Head of caudate nucleus (tissue), 42 donors: ENCODE measurements around the gene JAKMIP2.
"Not testable (repeated sequence)": the region's sequence is repeated elsewhere in the genome, so short reads cannot be mapped to it uniquely, and the experiment has no call there.

ENCODE experiments used
- DNase-seq, 42 donors: peaks; one replicate each; pipeline versions ENCODE4 v3.0.0 to v3.0.0-alpha.2; 2020 to 2021; ENCODE audit warnings: mixed read lengths in 7 of 42
- intact Hi-C: fragments of 100-400 bp; cut with DNase I; formaldehyde crosslinking; loops from one replicate; pipeline ENCODE4 v1.15.0; 2022

The JAKMIP2 gene

DNA sequence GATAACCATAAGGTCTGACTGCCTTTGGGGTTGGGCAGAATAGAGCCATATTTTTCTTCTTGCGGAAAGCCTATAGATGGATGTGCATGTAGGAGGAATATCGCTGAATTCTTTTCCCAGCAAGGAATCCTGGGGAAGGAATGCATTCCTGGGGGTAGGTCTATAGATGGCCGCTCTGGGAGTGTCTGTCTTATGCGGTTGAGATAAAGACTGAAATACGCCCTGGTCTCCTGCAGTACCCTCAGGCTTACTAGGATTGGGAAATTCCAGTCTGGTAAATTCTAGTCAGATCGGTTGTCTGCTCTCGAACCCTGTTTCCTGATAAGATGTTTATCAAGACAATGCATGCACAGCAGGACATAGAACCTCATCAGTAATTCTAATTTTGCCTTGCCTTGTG, 202.1 kb downstream of the JAKMIP2 start:
- intact Hi-C loops: not testable (repeated sequence)

GRCh38 chr5:147578228-147579024, 204.1 kb downstream of the JAKMIP2 start:
- DNase-seq: peak in 4 of 42 donors; percentile 4 to 52 (median 30)
- intact Hi-C loops: loop anchor here (5.0 kb wide), 1 partner anchor 126 kb away; no protein-coding TSS in a partner anchor

More for the DNA sequence above, 202.1 kb downstream of the JAKMIP2 start:
- DNase-seq: not testable (repeated sequence)

DNA sequence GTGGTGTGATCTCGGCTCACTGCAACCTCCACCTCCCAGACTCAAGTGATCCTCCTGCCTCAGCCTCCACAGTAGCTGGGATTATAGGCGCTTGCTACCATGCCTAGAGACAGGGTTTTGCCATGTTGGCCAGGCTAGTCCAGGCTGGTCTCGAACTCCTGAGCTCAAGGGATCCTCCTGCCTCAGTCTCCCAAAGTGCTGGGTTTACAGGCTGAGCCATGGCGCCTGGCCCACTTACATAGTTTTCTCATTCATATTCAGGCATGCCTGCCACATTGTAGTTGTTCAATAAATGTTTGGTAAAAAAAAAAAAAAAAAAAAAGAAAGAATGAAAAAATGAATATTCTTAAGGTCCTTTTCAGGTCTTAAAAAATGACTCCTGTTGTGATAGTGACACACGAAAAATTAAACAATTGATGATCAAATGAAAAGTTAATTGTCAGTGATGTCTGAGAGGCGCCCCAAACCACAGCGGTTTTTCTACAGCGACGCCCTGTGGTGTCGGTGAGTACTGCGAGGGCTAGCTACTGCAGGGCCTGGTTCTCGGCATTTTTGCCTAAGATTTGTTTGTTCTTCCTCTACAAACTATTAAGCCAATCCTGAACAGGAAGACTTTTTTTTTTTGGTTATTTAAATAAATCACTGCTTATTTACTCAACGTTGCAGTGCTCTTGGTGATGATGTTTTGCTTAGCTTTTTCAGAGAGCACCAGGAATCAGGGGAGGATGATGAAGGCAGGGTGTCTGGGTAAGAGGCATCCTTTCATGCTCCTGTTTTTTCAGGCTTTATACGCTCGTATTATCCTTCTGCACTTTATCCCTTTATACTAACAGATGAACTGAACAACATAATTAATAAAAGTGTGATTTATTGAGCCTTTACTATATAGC, 205.6 kb downstream of the JAKMIP2 start:
- DNase-seq: peak in 41 of 42 donors; percentile 16 to 85 (median 66)
- intact Hi-C loops: loop anchor here (5.0 kb wide), 1 partner anchor 125 kb away; no protein-coding TSS in a partner anchor

- intact Hi-C loops: loop anchor here (5.0 kb wide), 1 partner anchor 123 kb away; no protein-coding TSS in a partner anchor
- DNase-seq: no peak
These were observed 206.9 kb downstream of the JAKMIP2 start for GRCh38 chr5:147575598-147575997.

DNA sequence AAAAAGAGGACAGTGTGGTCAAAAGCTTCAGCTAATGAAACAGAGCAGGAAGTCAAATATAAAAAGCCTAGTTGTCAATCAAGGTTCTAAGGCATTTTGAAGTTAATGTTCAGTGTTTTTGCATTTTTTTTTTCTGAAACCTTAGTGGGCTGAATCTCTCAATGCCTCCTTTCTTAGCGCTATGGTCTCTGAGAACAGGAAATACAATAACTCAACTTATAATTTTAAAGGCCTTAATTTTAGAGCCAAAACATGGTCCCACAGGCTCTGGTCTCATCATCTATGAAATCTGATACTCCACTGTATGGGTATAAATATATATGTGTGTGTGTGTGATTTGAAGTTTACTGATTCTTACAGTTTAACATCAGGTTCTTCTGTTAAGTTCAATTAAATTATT, 209.3 kb downstream of the JAKMIP2 start:
- intact Hi-C loops: no loop called here
- DNase-seq: no peak

DNA sequence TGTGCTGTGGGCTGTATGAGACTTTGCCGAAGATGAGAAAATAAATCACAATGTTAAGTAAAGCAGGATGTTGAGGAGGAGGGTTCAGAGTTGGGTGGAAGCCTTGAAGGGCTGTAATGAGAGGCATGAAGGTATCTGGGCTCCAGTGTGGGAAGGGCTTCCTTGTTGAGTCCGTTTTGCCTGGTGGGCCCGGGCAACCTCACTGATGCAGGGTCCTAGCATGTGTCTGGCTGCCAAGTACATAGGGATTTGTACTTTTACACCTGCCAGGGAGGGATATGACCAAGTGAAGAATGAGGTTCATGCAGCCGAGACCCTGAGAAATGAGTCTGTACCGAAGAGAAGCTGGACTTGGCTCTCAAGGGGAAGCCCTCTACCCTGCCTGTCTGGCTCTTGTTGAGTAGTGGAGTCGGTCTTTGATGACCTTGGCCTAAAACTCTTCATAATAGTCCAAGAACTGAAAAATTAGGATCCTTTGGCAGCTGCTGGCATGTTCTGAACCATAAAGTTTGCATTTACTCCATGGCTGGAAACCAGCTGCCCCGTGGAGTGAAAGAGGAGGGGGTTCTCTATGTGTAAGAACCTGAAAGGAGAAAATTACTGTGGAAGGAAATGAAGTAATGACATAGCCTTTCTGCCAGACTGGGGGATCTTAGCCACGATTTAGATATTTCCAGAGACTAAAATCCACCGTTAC, 213.7 kb downstream of the JAKMIP2 start:
- no peak for DNase-seq
- intact Hi-C loops: loop anchor here (10.0 kb wide), 1 partner anchor 344 kb away; no protein-coding TSS in a partner anchor

- intact Hi-C loops: loop anchor here (10.0 kb wide), 1 partner anchor 343 kb away; no protein-coding TSS in a partner anchor
- no peak for DNase-seq
These were observed 214.5 kb downstream of the JAKMIP2 start for GRCh38 chr5:147567917-147568598.

GRCh38 chr5:147565524-147565923, 217.0 kb downstream of the JAKMIP2 start:
- intact Hi-C loops: loop anchor here (10.0 kb wide), 1 partner anchor 341 kb away; no protein-coding TSS in a partner anchor
- no peak for DNase-seq

- no peak for DNase-seq
- intact Hi-C loops: loop anchor here (10.0 kb wide), 1 partner anchor 339 kb away; no protein-coding TSS in a partner anchor
These were observed 218.4 kb downstream of the JAKMIP2 start for GRCh38 chr5:147564124-147564486.

DNA sequence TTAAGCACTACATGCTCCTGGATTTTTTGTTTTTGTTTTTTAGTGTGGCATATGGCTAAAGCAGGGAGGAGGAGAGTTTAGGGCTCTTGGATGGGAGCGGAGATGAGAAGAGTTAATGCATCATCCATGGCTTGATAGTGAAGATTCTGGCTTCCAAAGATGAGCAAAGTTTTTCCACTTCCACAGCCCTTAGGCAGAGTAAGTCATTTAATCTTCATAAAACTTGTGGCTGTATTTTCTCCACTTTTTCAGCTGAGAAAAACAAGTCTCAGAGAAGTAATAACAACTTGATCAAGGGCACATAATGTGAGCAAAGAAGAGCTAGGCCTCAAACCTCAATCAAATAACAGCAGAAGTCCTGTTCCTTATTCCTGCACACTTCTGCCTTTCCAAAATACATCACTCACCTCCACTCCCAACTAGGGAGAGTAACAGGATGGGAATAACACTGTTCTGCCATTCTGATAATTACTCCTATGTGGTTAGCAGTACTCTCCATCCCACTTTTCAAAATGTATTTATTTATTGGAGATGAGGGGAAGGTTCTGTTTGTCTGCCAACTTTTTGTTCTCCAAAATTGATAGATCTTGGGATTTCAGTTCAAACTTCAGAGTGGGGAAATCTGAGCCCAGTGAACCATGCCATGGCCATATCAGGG, 218.9 kb downstream of the JAKMIP2 start:
- intact Hi-C loops: loop anchor here (10.0 kb wide), 1 partner anchor 339 kb away; no protein-coding TSS in a partner anchor
- no peak for DNase-seq

GRCh38 chr5:147561435-147561834, 221.1 kb downstream of the JAKMIP2 start:
- intact Hi-C loops: loop anchor here (10.0 kb wide), 1 partner anchor 337 kb away; no protein-coding TSS in a partner anchor
- no peak for DNase-seq

GRCh38 chr5:147560718-147561331, 221.7 kb downstream of the JAKMIP2 start:
- intact Hi-C loops: loop anchor here (10.0 kb wide), 1 partner anchor 336 kb away; no protein-coding TSS in a partner anchor

GRCh38 chr5:147559749-147560148, 222.8 kb downstream of the JAKMIP2 start:
- intact Hi-C loops: loop anchor here (10.0 kb wide), 2 partner anchors 95 to 335 kb away; no protein-coding TSS in a partner anchor
- DNase-seq: no peak

More at GRCh38 chr5:147560718-147561331, 221.7 kb downstream of the JAKMIP2 start:
- no peak for DNase-seq

DNA sequence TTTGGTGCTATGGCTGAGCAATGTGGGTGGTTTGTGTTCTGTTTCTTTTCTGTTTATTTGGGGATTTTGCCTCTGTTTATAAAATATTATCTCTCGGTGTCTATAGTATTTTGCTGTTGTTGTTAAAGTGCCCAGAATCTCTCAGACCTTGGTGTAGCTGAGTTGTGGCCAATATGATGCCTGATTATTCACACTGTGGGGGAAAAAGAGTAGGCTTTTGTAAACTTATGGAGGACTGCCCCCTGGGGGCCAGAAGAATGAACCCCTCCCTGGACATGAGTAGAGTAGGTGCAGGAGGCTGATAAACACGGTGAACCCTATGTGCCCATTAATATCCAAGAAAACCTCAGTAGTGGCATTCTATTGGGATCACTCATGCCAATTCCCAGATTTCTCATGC, 223.7 kb downstream of the JAKMIP2 start:
- peak in 28 of 42 donors; percentile 4 to 69 (median 34) for DNase-seq
- intact Hi-C loops: loop anchor here (10.0 kb wide), 1 partner anchor 94 kb away; no protein-coding TSS in a partner anchor

DNA sequence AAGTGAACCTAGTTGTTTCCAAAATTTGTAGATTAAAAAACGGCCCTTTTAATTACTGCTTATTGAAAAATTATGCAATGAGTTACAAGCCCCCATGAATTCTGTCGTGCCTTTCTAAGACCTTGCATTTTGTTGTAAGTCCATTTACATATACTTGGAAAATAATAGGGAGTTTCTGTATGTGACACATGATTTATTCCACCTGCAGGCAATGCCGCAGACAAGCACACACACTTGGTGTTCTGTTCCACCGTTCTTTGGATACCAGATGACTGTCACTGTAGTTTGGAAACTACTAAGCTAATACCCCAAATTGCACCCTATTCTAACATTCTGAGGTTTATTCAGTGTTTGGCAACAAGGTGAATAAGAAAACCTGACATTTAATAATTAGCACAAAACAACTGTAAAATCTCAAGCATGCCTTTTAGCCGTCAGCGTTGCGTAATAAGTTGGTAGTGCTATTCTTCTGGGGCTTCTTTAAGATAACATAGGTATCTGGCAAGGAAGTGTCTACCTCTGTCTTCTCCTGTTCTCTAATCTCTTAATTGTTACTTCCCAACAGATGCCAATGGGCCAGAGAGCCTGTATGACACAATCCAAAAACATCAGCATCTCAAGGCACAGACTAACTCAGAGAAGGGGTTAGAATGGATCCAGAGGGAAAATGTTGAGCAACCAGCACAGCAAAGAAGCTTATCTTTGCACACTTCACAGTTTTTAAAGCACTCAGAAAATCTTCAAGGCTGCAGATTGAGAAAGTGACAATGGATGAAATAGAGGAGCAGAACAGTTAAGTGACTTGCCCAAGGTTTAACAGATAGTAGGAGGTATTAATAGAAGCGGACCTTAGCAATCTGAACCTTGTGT, 224.4 kb downstream of the JAKMIP2 start:
- DNase-seq: no peak
- intact Hi-C loops: loop anchor here (10.0 kb wide), 1 partner anchor 93 kb away; no protein-coding TSS in a partner anchor

DNA sequence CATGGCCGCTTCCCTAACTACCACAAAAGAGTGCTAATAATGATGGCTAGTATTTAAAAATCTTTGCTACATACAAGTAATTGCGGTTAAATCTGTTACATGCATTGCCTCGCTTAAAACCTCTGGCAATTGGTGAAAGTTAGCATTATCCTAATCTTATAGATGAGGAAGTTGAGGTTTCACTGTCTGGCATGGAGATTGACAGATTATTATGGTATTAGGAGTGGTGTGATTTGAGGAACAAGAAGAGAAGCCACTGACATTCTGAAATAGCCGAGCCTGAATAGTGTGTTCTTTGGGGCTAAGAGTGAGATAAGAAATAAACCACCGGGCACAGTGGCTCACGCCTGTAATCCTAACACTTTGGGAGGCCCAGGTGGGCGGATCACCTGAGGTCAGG, 227.4 kb downstream of the JAKMIP2 start:
- intact Hi-C loops: loop anchor here (10.0 kb wide), 1 partner anchor 90 kb away; no protein-coding TSS in a partner anchor
- no peak for DNase-seq
